AG10803 (cell line): Measurements from ENCODE around the gene VWA3B.

Source experiments
- DNase-seq: peaks from one replicate; pipeline ENCODE4 v3.0.0; 2010; ENCODE audit warnings: low read depth
- H3K4me3 ChIP-seq: 2 replicates; pipeline ENCODE4 v1.5.1; 2011; ENCODE audit warnings: mild to moderate bottlenecking, low read length, control low read depth
- CTCF ChIP-seq: conservative IDR thresholded peaks from 2 replicates; pipeline ENCODE4 v1.5.1; 2011; ENCODE audit warnings: mild to moderate bottlenecking, low read length, control low read depth, inconsistent platforms

Gene VWA3B

GRCh38 chr2:98308532-98308931 is 221.6 kb downstream of the VWA3B start:
- no peak for TF ChIP-seq CTCF
- no peak overlapping the region for H3K4me3 ChIP-seq
- DNase-seq, result no peak

- no peak for DNase-seq
- H3K4me3 ChIP-seq, result no peak overlapping the region
- no peak for TF ChIP-seq CTCF
These were observed 222.6 kb downstream of the VWA3B start for GRCh38 chr2:98309580-98309979.

- no peak overlapping the region for H3K4me3 ChIP-seq
- DNase-seq, result no peak
- no peak for TF ChIP-seq CTCF
These were observed 223.0 kb downstream of the VWA3B start for GRCh38 chr2:98310010-98310409.

- TF ChIP-seq CTCF, result no peak
- no peak for DNase-seq
- H3K4me3 ChIP-seq, result no peak overlapping the region
These were observed 224.1 kb downstream of the VWA3B start for GRCh38 chr2:98311090-98311489.

- DNase-seq, result no peak
- no peak for TF ChIP-seq CTCF
- no peak overlapping the region for H3K4me3 ChIP-seq
These were observed 225.0 kb downstream of the VWA3B start for GRCh38 chr2:98311771-98312545.

GRCh38 chr2:98313492-98314250 is 226.7 kb downstream of the VWA3B start:
- TF ChIP-seq CTCF, result no peak
- H3K4me3 ChIP-seq, result no peak overlapping the region
- no peak for DNase-seq

- no peak for DNase-seq
- TF ChIP-seq CTCF, result no peak
- no peak overlapping the region for H3K4me3 ChIP-seq
These were observed 227.3 kb downstream of the VWA3B start for GRCh38 chr2:98314251-98314650.
